Spinal cord (tissue), 10 donors: ENCODE results near the gene CMTM4. TPM values are rescaled to one million over a fixed set of nuclear protein-coding genes. Genes with fewer than 3 reads are reported as not detected.

Source experiments
- DNase-seq, 6 donors: peaks; one replicate each; pipeline versions ENCODE4 v3.0.0 to v3.0.0-alpha.2; 2013 to 2015; ENCODE audit warnings: low spot score in 6 of 6, low read depth in 4 of 6
- H3K27ac ChIP-seq: one replicate; pipeline ENCODE4 v1.5.1; 2013; ENCODE audit warnings: low read depth, low read length, control low read depth
- H3K27me3 ChIP-seq: one replicate; pipeline ENCODE4 v1.6.1; 2013; ENCODE audit warnings: low read length; ENCODE audit not compliant: control insufficient read depth, insufficient read depth
- H3K36me3 ChIP-seq: one replicate; pipeline ENCODE4 v1.6.1; 2013; ENCODE audit warnings: low read length; ENCODE audit not compliant: control insufficient read depth, insufficient read depth
- H3K4me1 ChIP-seq: one replicate; pipeline ENCODE4 v1.6.1; 2013; ENCODE audit warnings: low read length; ENCODE audit not compliant: control insufficient read depth, insufficient read depth
- H3K4me3 ChIP-seq: one replicate; pipeline ENCODE4 v1.5.1; 2013; ENCODE audit warnings: low read depth, low read length, control low read depth
- H3K9me3 ChIP-seq: one replicate; pipeline ENCODE4 v1.6.1; 2013; ENCODE audit warnings: low read length; ENCODE audit not compliant: control insufficient read depth, insufficient read depth
- WGBS: methylation state at CpG from one replicate; pipeline ENCODE4 v1.1.5; 2013; ENCODE audit warnings: missing lambda C conversion rate; ENCODE audit not compliant: insufficient coverage; 5-methylcytosine and 5-hydroxymethylcytosine counted together
- polyA plus RNA-seq, 2 donors: library from polyadenylated mRNA; unstranded; fragments of 120-200 nt; gene quantifications; one replicate each; pipeline ENCODE4 v1.2.1, GENCODE V29; 2013; ENCODE audit not compliant: insufficient read length in 2 of 2
- total RNA-seq, 2 donors: library from RNA; depleted of rRNA in 1 of 2; stranded (reverse); fragments of 120-200 nt in 1 of 2; fragments of >200 nt in 1 of 2; gene quantifications; one replicate each; pipeline versions ENCODE4 v1.2.3 to v1.2.4, GENCODE V29; 2013 to 2014
- donor health status: healthy.

The CMTM4 gene
- total and polyA plus RNA-seq, 4 donors: 34.8 to 64.3 (median 50.6) TPM

- Histone ChIP-seq H3K4me1 (peaks cover 12% of the 10 kb centered on the region), H3K36me3 (no peaks in the 10 kb centered on the region), H3K9me3 (peaks cover 2% of the 10 kb centered on the region), H3K27ac (no peak overlapping the region), H3K27me3 (no peaks in the 10 kb centered on the region), H3K4me3 (no peak overlapping the region)
- no peak for DNase-seq
These were observed 15.0 kb upstream of the CMTM4 start for GRCh38 chr16:66711581-66711980.

- Histone ChIP-seq H3K4me3 (no peak overlapping the region), H3K4me1 (peaks cover 19% of the 10 kb centered on the region), H3K27me3 (no peaks in the 10 kb centered on the region), H3K9me3 (no peaks in the 10 kb centered on the region), H3K36me3 (no peaks in the 10 kb centered on the region), H3K27ac (peak overlapping the region; percentile 30)
- no peak for DNase-seq
- WGBS: 63% methylated on average over 3 of the region's 8 CpGs
These were observed 9.9 kb upstream of the CMTM4 start for GRCh38 chr16:66706506-66706880.

- no peaks in the 10 kb centered on the region for H3K9me3 ChIP-seq
- H3K4me3 ChIP-seq: no peak overlapping the region
- no peaks in the 10 kb centered on the region for H3K27me3 ChIP-seq
- DNase-seq: peak in 1 of 6 donors; percentile 49
- peaks cover 19% of the 10 kb centered on the region for H3K4me1 ChIP-seq
- H3K36me3 ChIP-seq: no peaks in the 10 kb centered on the region
- H3K27ac ChIP-seq: peak overlapping the region; percentile 30
- 65% methylated on average over 5 of the region's 11 CpGs for WGBS
These were observed 9.4 kb upstream of the CMTM4 start for GRCh38 chr16:66705790-66706505.

- 77% methylated on average over 7 of the region's 9 CpGs for WGBS
- no peak for DNase-seq
- Histone ChIP-seq H3K9me3 (no peaks in the 10 kb centered on the region), H3K36me3 (no peaks in the 10 kb centered on the region), H3K27me3 (no peaks in the 10 kb centered on the region), H3K4me3 (no peak overlapping the region), H3K27ac (no peak overlapping the region), H3K4me1 (peaks cover 19% of the 10 kb centered on the region)
These were observed 7.1 kb upstream of the CMTM4 start for GRCh38 chr16:66703406-66704215.

- Histone ChIP-seq H3K4me1 (peaks cover 13% of the 10 kb centered on the region), H3K4me3 (no peak overlapping the region), H3K9me3 (no peaks in the 10 kb centered on the region), H3K27me3 (no peaks in the 10 kb centered on the region), H3K27ac (no peak overlapping the region), H3K36me3 (no peaks in the 10 kb centered on the region)
- DNase-seq: no peak
- 100% methylated on average over 1 of the region's 2 CpGs for WGBS
These were observed 5.0 kb upstream of the CMTM4 start for GRCh38 chr16:66701516-66701915.

- no peak overlapping the region for H3K27ac ChIP-seq
- no peaks in the 10 kb centered on the region for H3K9me3 ChIP-seq
- no peaks in the 10 kb centered on the region for H3K27me3 ChIP-seq
- WGBS: no CpG with 5 or more reads among the region's 2 CpGs
- no peak overlapping the region for H3K4me3 ChIP-seq
- H3K36me3 ChIP-seq: no peaks in the 10 kb centered on the region
- no peak for DNase-seq
- H3K4me1 ChIP-seq: peaks cover 8% of the 10 kb centered on the region
These were observed 4.5 kb upstream of the CMTM4 start for GRCh38 chr16:66701026-66701425.

GRCh38 chr16:66699898-66700297, 3.4 kb upstream of the CMTM4 start:
- WGBS: no CpG with 5 or more reads among the region's 1 CpG
- H3K27ac ChIP-seq: no peak overlapping the region

GRCh38 chr16:66698046-66698445, 1.5 kb upstream of the CMTM4 start:
- Histone ChIP-seq H3K27ac (no peak overlapping the region), H3K27me3 (no peaks in the 10 kb centered on the region), H3K36me3 (no peaks in the 10 kb centered on the region), H3K9me3 (no peaks in the 10 kb centered on the region), H3K4me1 (peaks cover 25% of the 10 kb centered on the region), H3K4me3 (no peak overlapping the region)
- WGBS: no CpG with 5 or more reads among the region's 7 CpGs
- no peak for DNase-seq

More at GRCh38 chr16:66699898-66700297, 3.4 kb upstream of the CMTM4 start:
- Histone ChIP-seq H3K36me3 (no peaks in the 10 kb centered on the region), H3K4me1 (peaks cover 18% of the 10 kb centered on the region), H3K4me3 (no peak overlapping the region), H3K27me3 (no peaks in the 10 kb centered on the region), H3K9me3 (no peaks in the 10 kb centered on the region)
- no peak for DNase-seq

GRCh38 chr16:66695935-66696668, 441 bp downstream of the CMTM4 start:
- Histone ChIP-seq H3K9me3 (no peaks in the 10 kb centered on the region), H3K4me3 (peak overlapping the region; percentile 58), H3K4me1 (peaks cover 25% of the 10 kb centered on the region), H3K27ac (peak overlapping the region; percentile 65), H3K36me3 (no peaks in the 10 kb centered on the region), H3K27me3 (no peaks in the 10 kb centered on the region)
- DNase-seq: no peak
- under 1% methylated on average over 91 of the region's 91 CpGs for WGBS
